Midbrain (tissue), 1 donor: Measurements from ENCODE around the gene KNL1.
"Not testable (repeated sequence)": the region's sequence is repeated elsewhere in the genome, so short reads cannot be mapped to it uniquely, and the experiment has no call there.

Source experiments
- DNase-seq: peaks from one replicate; lab custom pipeline; 2025; lab: John Stamatoyannopoulos, UW

Gene KNL1

DNA sequence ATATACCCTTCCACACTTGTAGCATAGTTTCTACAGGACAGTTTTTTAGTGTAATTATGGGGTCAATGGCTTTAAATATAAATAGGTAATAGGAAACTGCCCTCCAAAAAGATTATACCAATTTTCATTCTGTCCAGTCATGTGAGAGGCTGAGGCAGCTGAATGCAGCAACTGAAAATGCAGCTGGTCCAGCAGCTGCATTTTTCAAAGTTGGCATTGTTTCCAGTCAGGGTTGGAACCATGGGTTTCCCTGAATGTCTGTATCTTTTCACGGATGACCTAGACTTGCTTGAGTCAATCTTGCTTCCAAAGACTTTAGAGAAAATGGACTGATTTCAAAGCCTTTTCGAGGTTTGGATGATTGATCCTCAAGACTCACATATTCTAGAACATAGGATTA is 9.9 kb upstream of the KNL1 start:
- DNase-seq = peak; percentile 54

GRCh38 chr15:40590667-40591050 is 3.4 kb upstream of the KNL1 start:
- DNase-seq = no peak

DNA sequence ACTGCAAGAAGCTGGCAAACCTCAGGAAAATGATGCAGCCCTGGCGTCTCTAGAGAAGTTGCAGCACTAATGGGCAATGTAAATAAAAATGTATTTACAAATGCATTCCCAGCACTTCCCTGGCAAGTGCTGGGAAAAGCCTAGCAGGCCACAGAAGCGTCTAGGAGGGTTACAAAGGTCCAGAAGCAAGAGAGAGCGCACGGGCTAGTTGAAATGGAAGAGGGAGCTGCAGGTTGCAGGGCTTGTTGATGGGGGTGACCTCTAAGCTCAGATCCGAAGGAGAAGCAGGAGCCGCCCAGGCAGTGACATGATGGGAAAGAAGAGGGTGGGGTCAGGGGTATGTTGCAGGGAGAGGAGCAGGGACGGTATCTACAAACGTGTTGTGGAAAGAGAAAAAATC is 2.7 kb upstream of the KNL1 start:
- DNase-seq = no peak

- no peak for DNase-seq
These were observed 884 bp upstream of the KNL1 start for GRCh38 chr15:40593165-40593564.

- DNase-seq = no peak
These were observed 384 bp downstream of the KNL1 start for GRCh38 chr15:40594429-40594836.

- DNase-seq = no peak
These were observed 1.2 kb downstream of the KNL1 start for GRCh38 chr15:40595219-40595618.

GRCh38 chr15:40595773-40596172 is 1.7 kb downstream of the KNL1 start:
- DNase-seq = no peak

GRCh38 chr15:40597024-40597423 is 3.0 kb downstream of the KNL1 start:
- DNase-seq = no peak

DNA sequence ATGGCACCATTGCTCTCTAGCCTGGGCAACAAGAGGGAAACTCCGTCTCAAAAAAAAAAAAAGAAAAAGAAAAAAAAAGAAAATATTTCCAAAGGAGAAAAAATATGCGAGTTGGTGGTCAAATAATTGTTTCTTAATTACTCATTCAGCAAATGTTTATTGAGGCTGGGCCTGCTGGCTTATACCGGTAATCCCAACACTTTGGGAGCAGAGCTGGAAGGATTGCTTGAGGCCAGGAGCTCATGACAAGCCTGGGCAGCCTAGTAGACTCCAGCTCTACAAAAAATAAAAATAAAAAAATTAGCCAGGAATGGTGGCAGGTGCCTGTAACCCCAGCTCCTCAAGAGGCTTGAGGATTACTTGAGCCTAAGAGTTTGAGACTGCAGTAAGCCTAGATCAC is 4.1 kb downstream of the KNL1 start:
- no peak for DNase-seq

DNA sequence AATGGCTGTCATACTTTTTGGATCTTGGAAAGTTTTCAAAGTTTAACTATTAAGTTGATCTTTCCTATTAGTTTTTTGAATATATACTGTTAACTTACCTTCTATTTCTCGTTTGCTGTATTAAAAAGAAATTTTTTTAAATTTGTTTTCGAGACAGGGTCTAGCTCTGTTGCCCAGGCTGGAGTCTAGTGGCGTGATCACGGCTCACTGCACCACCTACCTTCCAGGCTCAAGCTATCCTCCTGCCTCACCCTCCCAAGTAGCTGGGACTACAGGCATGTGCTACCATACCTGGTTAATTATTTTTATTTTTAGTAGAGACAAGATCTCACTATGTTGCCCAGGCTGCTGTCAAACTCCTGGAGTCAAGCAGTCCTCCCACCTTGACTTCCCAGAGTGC is 4.6 kb downstream of the KNL1 start:
- no peak for DNase-seq

- DNase-seq = no peak
These were observed 6.9 kb downstream of the KNL1 start for GRCh38 chr15:40600956-40601355.

- no peak for DNase-seq
These were observed 9.9 kb downstream of the KNL1 start for GRCh38 chr15:40603935-40604334.

GRCh38 chr15:40613080-40613479 is 19.0 kb downstream of the KNL1 start:
- no peak for DNase-seq

DNA sequence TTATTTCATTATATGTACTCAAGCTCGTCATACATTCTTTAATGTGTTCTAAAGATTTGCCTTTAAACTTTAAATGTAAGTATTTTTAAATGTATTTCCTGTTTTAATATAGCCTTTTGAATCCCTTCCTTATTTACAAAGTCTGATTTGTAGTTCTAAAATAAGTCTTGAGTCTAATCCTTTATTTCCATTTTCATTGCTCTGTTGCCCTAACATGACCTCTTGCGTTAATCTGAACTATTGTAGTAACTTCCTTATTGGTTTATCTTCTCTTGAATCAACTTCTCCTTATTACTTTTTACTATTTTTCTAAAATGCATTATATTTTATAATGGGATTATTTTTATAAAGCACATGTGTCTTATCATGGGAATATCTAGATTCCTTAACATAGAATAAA is 24.0 kb downstream of the KNL1 start:
- DNase-seq = no peak

DNA sequence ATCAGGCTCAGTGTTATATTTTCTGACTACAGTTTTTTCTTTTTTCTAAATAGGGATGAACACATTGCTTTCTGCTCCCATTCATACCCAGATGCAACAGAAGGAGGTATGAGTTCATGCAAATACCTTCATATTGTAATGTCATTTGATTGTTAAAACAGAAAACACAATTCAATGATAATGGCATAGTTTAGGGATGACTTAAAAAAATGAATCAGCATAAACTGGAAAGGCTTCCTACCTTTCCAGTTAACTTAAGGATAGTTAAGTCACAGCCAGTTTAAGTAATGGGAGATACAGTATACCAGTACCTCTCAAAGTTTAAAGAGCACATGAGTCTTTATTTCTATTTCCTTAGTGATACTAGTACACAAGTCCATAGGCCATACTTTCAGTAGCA is 24.9 kb downstream of the KNL1 start:
- DNase-seq = no peak

DNA sequence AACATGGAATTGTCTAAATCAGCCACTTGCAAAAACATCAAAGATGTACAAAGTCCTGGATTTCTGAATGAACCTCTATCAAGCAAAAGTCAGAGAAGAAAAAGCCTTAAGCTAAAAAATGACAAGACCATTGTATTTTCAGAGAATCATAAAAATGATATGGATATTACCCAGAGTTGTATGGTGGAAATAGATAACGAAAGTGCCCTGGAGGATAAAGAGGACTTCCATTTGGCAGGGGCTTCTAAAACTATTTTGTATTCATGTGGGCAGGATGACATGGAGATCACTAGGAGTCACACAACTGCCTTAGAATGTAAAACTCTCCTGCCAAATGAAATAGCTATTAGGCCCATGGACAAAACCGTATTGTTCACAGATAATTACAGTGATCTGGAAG is 29.3 kb downstream of the KNL1 start:
- DNase-seq = no peak

- no peak for DNase-seq
These were observed 36.3 kb downstream of the KNL1 start for GRCh38 chr15:40630313-40630712.

- DNase-seq = no peak
These were observed 39.1 kb downstream of the KNL1 start for GRCh38 chr15:40633178-40633577.

GRCh38 chr15:40637221-40637745 is 43.2 kb downstream of the KNL1 start:
- DNase-seq = no peak

DNA sequence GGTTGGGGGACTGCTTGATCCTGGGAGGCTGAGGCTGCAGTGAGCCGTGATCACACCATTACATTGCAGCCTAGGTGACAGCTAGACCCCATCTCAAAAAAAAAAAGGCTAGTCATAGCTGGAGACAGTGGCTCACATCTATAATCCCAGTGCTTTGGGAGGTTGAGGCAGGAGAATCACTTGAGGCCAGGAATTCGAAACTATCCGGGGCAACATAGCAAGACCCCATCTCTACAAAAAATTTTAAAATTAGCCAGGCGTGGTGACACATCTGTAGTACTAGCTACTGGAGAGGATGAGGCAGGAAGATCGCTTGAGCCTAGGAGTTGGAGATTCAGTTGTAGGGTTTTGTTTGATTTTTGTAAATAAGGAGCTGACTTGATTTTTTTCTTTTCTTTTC is 45.6 kb downstream of the KNL1 start:
- no peak for DNase-seq

- DNase-seq = no peak
These were observed 53.5 kb downstream of the KNL1 start for GRCh38 chr15:40647523-40647922.

DNA sequence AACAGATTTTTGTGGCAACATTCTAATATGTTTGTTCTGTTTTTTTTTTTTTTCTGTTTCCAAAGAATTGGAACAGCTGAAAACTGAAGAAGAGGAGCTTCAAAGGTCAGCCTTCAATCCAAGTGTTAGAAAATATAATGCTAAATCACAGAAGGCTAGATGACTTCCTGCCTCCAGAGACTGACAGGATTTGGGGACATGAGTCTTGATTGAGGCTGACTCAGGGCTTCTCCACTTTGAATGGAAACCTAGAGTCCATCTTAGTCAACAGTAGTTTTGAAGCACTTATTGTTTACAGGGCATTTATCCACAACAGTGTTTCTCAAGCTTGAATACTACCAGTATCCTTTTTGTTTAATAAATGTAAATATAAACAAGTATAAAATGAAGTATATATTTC is 56.4 kb downstream of the KNL1 start:
- no peak for DNase-seq

DNA sequence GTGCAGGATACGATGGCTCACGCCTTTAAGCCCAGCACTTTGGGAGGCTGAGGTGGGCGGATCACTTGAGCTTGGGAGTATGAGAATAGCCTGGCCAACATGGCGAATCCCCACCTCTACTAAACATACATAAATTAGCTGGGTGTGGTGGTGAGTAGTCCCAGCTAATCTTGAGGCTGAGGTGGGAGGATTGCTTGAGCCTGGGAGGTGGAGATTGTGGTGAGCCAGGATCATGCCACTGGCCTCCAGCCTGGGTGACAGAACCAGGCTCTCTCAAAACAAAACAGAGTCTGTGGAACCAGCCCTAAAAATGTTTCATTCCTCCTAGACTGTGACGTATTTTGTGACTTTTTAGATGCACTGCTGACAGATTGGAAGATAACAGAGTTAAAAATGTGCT is 66.6 kb downstream of the KNL1 start:
- no peak for DNase-seq

DNA sequence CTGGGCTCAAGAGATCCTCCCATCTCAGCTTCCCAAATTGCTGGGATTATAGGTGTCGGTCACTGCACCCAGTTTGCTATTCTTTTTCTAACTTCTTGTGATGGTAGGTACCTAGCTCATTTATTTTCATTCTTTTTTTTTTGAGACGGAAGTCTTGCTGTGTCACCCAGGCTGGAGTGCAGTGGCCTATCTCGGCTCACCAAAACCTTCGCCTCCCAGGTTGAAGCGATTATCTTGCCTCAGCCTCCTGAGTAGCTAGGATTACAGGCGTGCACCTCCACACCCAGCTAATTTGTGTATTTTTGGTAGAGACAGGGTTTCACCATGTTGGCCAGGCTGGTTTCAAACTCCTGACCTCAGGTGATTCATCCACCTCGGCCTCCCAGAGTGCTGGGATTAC is 70.9 kb downstream of the KNL1 start:
- DNase-seq = no peak

GRCh38 chr15:40676290-40676689 is 82.2 kb downstream of the KNL1 start:
- DNase-seq = not testable (repeated sequence)
